GM06990 (cell line): ENCODE results near the gene FHOD3.
"Not testable (repeated sequence)": the region's sequence is repeated elsewhere in the genome, so short reads cannot be mapped to it uniquely, and the experiment has no call there.

Experiments used
- DNase-seq: peaks from one replicate; pipeline ENCODE4 v3.0.0-alpha.2; 2011; ENCODE audit not compliant: insufficient read length; ENCODE audit errors: extremely low read depth
- H3K27me3 ChIP-seq: replicated peaks from 2 replicates; pipeline ENCODE4 v1.6.0; 2011; ENCODE audit warnings: low read length; ENCODE audit not compliant: control insufficient read depth, insufficient read depth
- H3K36me3 ChIP-seq: 2 replicates; pipeline ENCODE4 v1.5.1; 2011; ENCODE audit warnings: low read length; ENCODE audit not compliant: control insufficient read depth, insufficient read depth
- H3K4me3 ChIP-seq: replicated peaks from 2 replicates; pipeline ENCODE4 v1.5.1; 2011; ENCODE audit warnings: low read depth, mild to moderate bottlenecking, control low read depth, low read length
- CTCF ChIP-seq: IDR thresholded peaks from 2 replicates; pipeline ENCODE4 v1.5.1; 2011; ENCODE audit warnings: low read length, control low read depth, mild to moderate bottlenecking, inconsistent platforms; ENCODE audit not compliant: insufficient read depth, poor library complexity, severe bottlenecking

The FHOD3 gene

GRCh38 chr18:36546876-36547275 is 249.4 kb downstream of the FHOD3 start:
- Histone ChIP-seq H3K36me3 (no peaks in the 10 kb centered on the region), H3K4me3 (no peak overlapping the region), H3K27me3 (no peaks in the 10 kb centered on the region)
- no peak for DNase-seq
- no peak for TF ChIP-seq CTCF

- H3K4me3 ChIP-seq: no peak overlapping the region
- TF ChIP-seq CTCF: no peak
- DNase-seq: no peak
- H3K36me3 ChIP-seq: no peaks in the 10 kb centered on the region
- no peaks in the 10 kb centered on the region for H3K27me3 ChIP-seq
These were observed 250.0 kb downstream of the FHOD3 start for GRCh38 chr18:36547544-36547943.

GRCh38 chr18:36551274-36551673 is 253.8 kb downstream of the FHOD3 start:
- not testable (repeated sequence) for H3K4me3 ChIP-seq, DNase-seq, H3K27me3 ChIP-seq, H3K36me3 ChIP-seq

GRCh38 chr18:36558234-36558633 is 260.7 kb downstream of the FHOD3 start:
- Histone ChIP-seq H3K4me3 (no peak overlapping the region), H3K27me3 (no peaks in the 10 kb centered on the region), H3K36me3 (peaks cover 2% of the 10 kb centered on the region; the same call in 1 of the 2 replicates)
- DNase-seq: no peak
- TF ChIP-seq CTCF: no peak

GRCh38 chr18:36559149-36559857 is 261.8 kb downstream of the FHOD3 start:
- Histone ChIP-seq H3K36me3 (peaks cover 2% of the 10 kb centered on the region; the same call in 1 of the 2 replicates), H3K4me3 (no peak overlapping the region), H3K27me3 (no peaks in the 10 kb centered on the region)
- DNase-seq: no peak
- TF ChIP-seq CTCF: no peak

GRCh38 chr18:36560187-36560586 is 262.7 kb downstream of the FHOD3 start:
- no peak for TF ChIP-seq CTCF
- Histone ChIP-seq H3K36me3 (peaks cover 2% of the 10 kb centered on the region; the same call in 1 of the 2 replicates), H3K27me3 (no peaks in the 10 kb centered on the region), H3K4me3 (no peak overlapping the region)
- DNase-seq: no peak
